ENCODE data around the gene TPSAB1.

GRCh38 chr16:1237990-1238389 lies 2.5 kb upstream of the TPSAB1 start:
- TF ChIP-seq CTCF (IDR thresholded peaks at IDR 0.05 in 8 of 11, conservative IDR thresholded peaks at IDR 0.05 in 3 of 11) (no peak), POLR2A (IDR thresholded peaks at IDR 0.05) (no peak)

Measured in spleen (tissue), 7 donors.